ENCODE measurements around the gene RHBDF1. TPM values are rescaled to one million over a fixed set of nuclear protein-coding genes. Genes with fewer than 3 reads are reported as not detected.

Gene RHBDF1
- polyA plus RNA-seq, 1 of the 3 experiments (the other 2 are of a cell fraction), result 54.1 TPM

DNA sequence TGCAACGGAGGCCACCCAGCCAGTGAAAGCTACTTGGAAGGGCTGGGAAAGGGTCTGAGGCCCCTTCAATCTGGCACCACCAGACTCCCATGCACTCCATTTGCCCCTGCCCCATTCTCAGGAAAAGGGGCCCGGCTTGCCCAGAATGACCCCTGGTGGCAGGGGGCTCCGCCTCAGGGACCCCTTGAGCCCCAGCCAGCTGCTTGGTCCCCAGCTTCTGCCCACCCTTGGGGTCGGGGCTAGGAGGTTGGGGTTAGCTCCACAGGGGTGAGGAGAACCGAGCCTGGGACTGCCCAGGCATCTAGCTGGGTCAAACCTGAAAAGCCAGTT is 1.3 kb downstream of the RHBDF1 start (continued):
- TF ChIP-seq, protein P1, sequence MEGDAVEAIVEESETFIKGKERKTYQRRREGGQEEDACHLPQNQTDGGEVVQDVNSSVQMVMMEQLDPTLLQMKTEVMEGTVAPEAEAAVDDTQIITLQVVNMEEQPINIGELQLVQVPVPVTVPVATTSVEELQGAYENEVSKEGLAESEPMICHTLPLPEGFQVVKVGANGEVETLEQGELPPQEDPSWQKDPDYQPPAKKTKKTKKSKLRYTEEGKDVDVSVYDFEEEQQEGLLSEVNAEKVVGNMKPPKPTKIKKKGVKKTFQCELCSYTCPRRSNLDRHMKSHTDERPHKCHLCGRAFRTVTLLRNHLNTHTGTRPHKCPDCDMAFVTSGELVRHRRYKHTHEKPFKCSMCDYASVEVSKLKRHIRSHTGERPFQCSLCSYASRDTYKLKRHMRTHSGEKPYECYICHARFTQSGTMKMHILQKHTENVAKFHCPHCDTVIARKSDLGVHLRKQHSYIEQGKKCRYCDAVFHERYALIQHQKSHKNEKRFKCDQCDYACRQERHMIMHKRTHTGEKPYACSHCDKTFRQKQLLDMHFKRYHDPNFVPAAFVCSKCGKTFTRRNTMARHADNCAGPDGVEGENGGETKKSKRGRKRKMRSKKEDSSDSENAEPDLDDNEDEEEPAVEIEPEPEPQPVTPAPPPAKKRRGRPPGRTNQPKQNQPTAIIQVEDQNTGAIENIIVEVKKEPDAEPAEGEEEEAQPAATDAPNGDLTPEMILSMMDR (IDR thresholded peaks at IDR 0.05), result no peak
- TF ChIP-seq FOSL2 (IDR thresholded peaks at IDR 0.05; ENCODE audit: borderline replicate concordance, low read depth) (no peak), POLR2AphosphoS5 (IDR thresholded peaks at IDR 0.05; ENCODE audit: low read depth, low read length) (no peak), RXRA (IDR thresholded peaks at IDR 0.05; ENCODE audit: borderline replicate concordance, low read depth) (no peak), MXI1 (IDR thresholded peaks at IDR 0.05; ENCODE audit: low read depth, low read length) (no peak), SIN3A (IDR thresholded peaks at IDR 0.05; ENCODE audit: borderline replicate concordance, low read depth, low read length) (no peak)

DNA sequence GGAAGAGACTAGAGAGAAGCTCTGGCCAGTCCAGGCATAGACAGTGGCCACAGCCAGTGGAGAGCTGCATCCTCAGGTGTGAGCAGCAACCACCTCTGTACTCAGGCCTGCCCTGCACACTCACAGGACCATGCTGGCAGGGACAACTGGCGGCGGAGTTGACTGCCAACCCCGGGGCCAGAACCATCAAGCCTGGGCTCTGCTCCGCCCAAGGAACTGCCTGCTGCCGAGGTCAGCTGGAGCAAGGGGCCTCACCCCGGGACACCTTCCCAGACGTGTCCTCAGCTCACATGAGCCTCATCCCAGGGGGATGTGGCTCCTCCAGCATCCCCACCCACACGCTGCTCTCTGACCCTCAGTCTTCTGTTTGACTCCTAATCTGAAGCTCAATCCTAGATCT is 3.2 kb downstream of the RHBDF1 start:
- Histone ChIP-seq H3K9me3 (no peaks in the 10 kb centered on the region), H2AFZ (ENCODE audit: low read depth) (no peak overlapping the region), H3K4me1 (ENCODE audit: control insufficient read depth in 1 of 2, insufficient read depth in 2 of 2, low read depth in 1 of 2, low read length in 1 of 2) (peaks cover 3 to 24% of the 10 kb centered on the region in 2 experiments; a peak in 3 of 4 replicates), H3K27me3 (ENCODE audit: insufficient read depth) (no peaks in the 10 kb centered on the region), H4K20me1 (ENCODE audit: insufficient read depth) (peaks cover 68% of the 10 kb centered on the region), H3K4me2 (no peak overlapping the region), H3K9ac (no peak overlapping the region), H3K36me3 (replicated peaks in 1 of 2; ENCODE audit: control insufficient read depth in 1 of 2, insufficient read depth in 2 of 2, low read length in 1 of 2) (peaks cover under 1 to 4% of the 10 kb centered on the region in 2 experiments), H3K79me2 (ENCODE audit: insufficient read depth) (peaks cover 57% of the 10 kb centered on the region), H3F3A (replicated peaks; ENCODE audit: insufficient read depth) (peaks cover 3% of the 10 kb centered on the region), H3K27ac (ENCODE audit: low read depth in 2 of 2, low read length in 1 of 2) (no peak overlapping the region), H3K4me3 (ENCODE audit: low read depth in 2 of 2, low read length in 1 of 2) (no peak overlapping the region), H3K9me2 (no peaks in the 10 kb centered on the region)
- POLR2A ChIA-PET, result no interaction called here
- DNase-seq, result no peak
- TF ChIP-seq SMC3 (IDR thresholded peaks at IDR 0.05; ENCODE audit: low read depth, low read length) (no peak), ELF1 (IDR thresholded peaks at IDR 0.05) (no peak), CHD2 (IDR thresholded peaks at IDR 0.05; ENCODE audit: low read length, partially characterized antibody) (no peak), GATA2 (CRISPR knock-in tag; IDR thresholded peaks at IDR 0.05) (no peak), MXI1 (IDR thresholded peaks at IDR 0.05; ENCODE audit: low read depth, low read length) (no peak), GABPA (IDR thresholded peaks at IDR 0.05; ENCODE audit: low read depth) (no peak), NFIC (IDR thresholded peaks at IDR 0.05; ENCODE audit: borderline replicate concordance) (no peak), TAF1 (IDR thresholded peaks at IDR 0.05; ENCODE audit: borderline replicate concordance, low read depth, low read length) (no peak), EZH2phosphoT487 (IDR thresholded peaks at IDR 0.05; ENCODE audit: borderline replicate concordance, low read depth) (no peak), FOSL2 (IDR thresholded peaks at IDR 0.05; ENCODE audit: borderline replicate concordance, low read depth) (no peak), MEF2A (IDR thresholded peaks at IDR 0.05; ENCODE audit: borderline replicate concordance, low read depth) (no peak), RFX5 (IDR thresholded peaks at IDR 0.05; ENCODE audit: low read length) (no peak), SIN3A (IDR thresholded peaks at IDR 0.05; ENCODE audit: borderline replicate concordance, low read depth, low read length) (no peak)
- TF ChIP-seq, protein P2, sequence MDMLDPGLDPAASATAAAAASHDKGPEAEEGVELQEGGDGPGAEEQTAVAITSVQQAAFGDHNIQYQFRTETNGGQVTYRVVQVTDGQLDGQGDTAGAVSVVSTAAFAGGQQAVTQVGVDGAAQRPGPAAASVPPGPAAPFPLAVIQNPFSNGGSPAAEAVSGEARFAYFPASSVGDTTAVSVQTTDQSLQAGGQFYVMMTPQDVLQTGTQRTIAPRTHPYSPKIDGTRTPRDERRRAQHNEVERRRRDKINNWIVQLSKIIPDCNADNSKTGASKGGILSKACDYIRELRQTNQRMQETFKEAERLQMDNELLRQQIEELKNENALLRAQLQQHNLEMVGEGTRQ (IDR thresholded peaks at IDR 0.05; ENCODE audit: borderline replicate concordance, low read depth, low read length), result no peak
- TF ChIP-seq, protein P3, sequence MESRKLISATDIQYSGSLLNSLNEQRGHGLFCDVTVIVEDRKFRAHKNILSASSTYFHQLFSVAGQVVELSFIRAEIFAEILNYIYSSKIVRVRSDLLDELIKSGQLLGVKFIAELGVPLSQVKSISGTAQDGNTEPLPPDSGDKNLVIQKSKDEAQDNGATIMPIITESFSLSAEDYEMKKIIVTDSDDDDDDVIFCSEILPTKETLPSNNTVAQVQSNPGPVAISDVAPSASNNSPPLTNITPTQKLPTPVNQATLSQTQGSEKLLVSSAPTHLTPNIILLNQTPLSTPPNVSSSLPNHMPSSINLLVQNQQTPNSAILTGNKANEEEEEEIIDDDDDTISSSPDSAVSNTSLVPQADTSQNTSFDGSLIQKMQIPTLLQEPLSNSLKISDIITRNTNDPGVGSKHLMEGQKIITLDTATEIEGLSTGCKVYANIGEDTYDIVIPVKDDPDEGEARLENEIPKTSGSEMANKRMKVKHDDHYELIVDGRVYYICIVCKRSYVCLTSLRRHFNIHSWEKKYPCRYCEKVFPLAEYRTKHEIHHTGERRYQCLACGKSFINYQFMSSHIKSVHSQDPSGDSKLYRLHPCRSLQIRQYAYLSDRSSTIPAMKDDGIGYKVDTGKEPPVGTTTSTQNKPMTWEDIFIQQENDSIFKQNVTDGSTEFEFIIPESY (IDR thresholded peaks at IDR 0.05; ENCODE audit: borderline replicate concordance, low read depth), result no peak
- TF ChIP-seq, protein P4, sequence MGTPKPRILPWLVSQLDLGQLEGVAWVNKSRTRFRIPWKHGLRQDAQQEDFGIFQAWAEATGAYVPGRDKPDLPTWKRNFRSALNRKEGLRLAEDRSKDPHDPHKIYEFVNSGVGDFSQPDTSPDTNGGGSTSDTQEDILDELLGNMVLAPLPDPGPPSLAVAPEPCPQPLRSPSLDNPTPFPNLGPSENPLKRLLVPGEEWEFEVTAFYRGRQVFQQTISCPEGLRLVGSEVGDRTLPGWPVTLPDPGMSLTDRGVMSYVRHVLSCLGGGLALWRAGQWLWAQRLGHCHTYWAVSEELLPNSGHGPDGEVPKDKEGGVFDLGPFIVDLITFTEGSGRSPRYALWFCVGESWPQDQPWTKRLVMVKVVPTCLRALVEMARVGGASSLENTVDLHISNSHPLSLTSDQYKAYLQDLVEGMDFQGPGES (IDR thresholded peaks at IDR 0.05; ENCODE audit: low read depth, low read length), result no peak
- TF ChIP-seq, protein P5, sequence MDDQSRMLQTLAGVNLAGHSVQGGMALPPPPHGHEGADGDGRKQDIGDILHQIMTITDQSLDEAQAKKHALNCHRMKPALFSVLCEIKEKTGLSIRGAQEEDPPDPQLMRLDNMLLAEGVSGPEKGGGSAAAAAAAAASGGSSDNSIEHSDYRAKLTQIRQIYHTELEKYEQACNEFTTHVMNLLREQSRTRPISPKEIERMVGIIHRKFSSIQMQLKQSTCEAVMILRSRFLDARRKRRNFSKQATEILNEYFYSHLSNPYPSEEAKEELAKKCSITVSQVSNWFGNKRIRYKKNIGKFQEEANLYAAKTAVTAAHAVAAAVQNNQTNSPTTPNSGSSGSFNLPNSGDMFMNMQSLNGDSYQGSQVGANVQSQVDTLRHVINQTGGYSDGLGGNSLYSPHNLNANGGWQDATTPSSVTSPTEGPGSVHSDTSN (IDR thresholded peaks at IDR 0.05), result no peak
- CTCF ChIA-PET, result interaction anchor here (1.0 to 21.2 kb wide), 8 partner anchors 9 to 293 kb away, joined by 3 to 793 read pairs (median 6); partner anchors contain the start of genes HBQ1, POLR3K and SNRNP25
- 85% methylated on average over 4 of the region's 8 CpGs for WGBS (ENCODE audit: low lambda C conversion rate)

Measured in SK-N-SH (cell line).